ENCODE data around the gene MYOM3. TPM values are rescaled to one million over a fixed set of nuclear protein-coding genes. Genes with fewer than 3 reads are reported as not detected.
"Not testable (repeated sequence)": the region's sequence is repeated elsewhere in the genome, so short reads cannot be mapped to it uniquely, and the experiment has no call there.

Gene MYOM3
- polyA plus RNA-seq, 6 donors from 2014 or later: not detected

- not testable (repeated sequence) for H3K9me3 Mint-ChIP-seq; DNase-seq; H3K36me3 Mint-ChIP-seq; H3K27ac Mint-ChIP-seq; H3K4me3 Mint-ChIP-seq; ATAC-seq (ENCODE audit: low read depth in 2 of 2)
- peaks cover 0 to 21% (median 16%) of the 10 kb centered on the region in 3 donors for H3K27me3 Mint-ChIP-seq
- peaks cover 4 to 10% (median 5%) of the 10 kb centered on the region in 3 donors for H3K4me1 Mint-ChIP-seq
These were observed 99.1 kb downstream of the MYOM3 start for GRCh38 chr1:24012878-24013277.

GRCh38 chr1:24010650-24011049 lies 101.3 kb downstream of the MYOM3 start:
- Mint-ChIP-seq H3K27me3 (peaks cover 4 to 27% (median 16%) of the 10 kb centered on the region in 3 donors), H3K4me1 (peaks cover 4 to 10% (median 5%) of the 10 kb centered on the region in 3 donors), H3K4me3 (no peak overlapping the region), H3K27ac (no peak overlapping the region), H3K9me3 (peaks cover 0 to 2% (median 0%) of the 10 kb centered on the region in 7 donors), H3K36me3 (no peaks in the 10 kb centered on the region)
- DNase-seq (no peak), ATAC-seq (ENCODE audit: low read depth in 2 of 2) (no peak)

DNA sequence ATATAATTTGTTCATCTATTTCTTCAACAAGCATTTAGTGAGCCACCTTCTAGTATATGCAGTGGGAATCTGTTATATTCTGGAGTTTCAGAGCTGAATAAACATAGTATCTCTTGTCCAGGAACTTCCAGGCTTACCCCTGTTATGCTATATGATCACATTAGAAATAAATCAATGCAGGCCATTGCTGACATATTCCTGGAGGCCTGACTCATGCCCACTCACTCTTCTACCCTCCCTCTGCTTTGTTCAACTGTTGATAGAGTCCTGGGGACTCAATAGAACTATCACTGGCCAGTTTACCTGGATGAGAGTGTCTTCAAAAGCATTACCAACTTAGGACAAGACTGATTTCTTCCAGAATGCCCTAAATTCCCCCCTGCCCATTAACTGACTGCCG lies 102.5 kb downstream of the MYOM3 start:
- H3K27me3 Mint-ChIP-seq: peaks cover 4 to 27% (median 16%) of the 10 kb centered on the region in 3 donors

DNA sequence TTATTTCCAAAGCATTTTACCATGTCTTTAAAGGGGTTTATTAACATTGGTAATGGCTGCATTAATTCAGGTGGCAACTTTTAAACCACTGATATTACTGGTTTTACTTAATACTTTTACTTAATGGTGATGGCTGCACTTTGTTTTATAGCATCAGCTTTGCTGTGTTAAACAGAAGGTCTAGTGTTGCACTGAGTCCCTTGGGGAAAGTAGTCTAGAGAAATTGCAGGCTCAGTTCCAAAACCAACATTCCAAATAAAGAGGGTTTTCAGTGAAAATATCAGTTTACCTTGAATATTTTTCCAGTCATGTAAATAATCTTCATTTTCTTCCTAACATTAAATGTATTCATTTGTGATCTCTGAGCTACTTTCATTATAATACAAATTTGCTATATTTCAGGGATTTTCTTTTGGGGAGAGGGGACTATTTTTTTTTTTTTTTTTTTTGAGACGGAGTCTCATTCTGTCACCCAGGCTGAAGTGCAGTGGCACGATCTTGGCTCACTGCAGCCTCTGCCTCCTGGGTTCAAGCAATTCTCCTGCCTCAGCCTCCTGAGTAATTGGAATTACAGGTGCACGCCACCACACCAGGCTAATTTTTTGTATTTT lies 103.3 kb downstream of the MYOM3 start:
- Mint-ChIP-seq H3K27me3 (peaks cover 4 to 27% (median 16%) of the 10 kb centered on the region in 3 donors), H3K27ac (peak overlapping the region in 1 of 6 donors; percentile 14), H3K4me1 (peaks cover 5 to 10% (median 8%) of the 10 kb centered on the region in 3 donors)
- not testable (repeated sequence) for DNase-seq; H3K4me3 Mint-ChIP-seq; H3K9me3 Mint-ChIP-seq; ATAC-seq (ENCODE audit: low read depth in 2 of 2); H3K36me3 Mint-ChIP-seq

More for the DNA sequence above, 102.5 kb downstream of the MYOM3 start:
- Mint-ChIP-seq H3K36me3 (no peaks in the 10 kb centered on the region), H3K4me3 (no peak overlapping the region), H3K9me3 (peaks cover 0 to 2% (median 0%) of the 10 kb centered on the region in 7 donors), H3K27ac (no peak overlapping the region), H3K4me1 (peaks cover 4 to 10% (median 5%) of the 10 kb centered on the region in 3 donors)
- DNase-seq (no peak), ATAC-seq (ENCODE audit: low read depth in 2 of 2) (no peak)

- Mint-ChIP-seq H3K4me3 (no peak overlapping the region), H3K36me3 (no peaks in the 10 kb centered on the region), H3K9me3 (peaks cover 0 to 2% (median 0%) of the 10 kb centered on the region in 7 donors), H3K27ac (no peak overlapping the region), H3K27me3 (peaks cover 4 to 18% (median 16%) of the 10 kb centered on the region in 3 donors), H3K4me1 (peaks cover 8 to 10% (median 9%) of the 10 kb centered on the region in 3 donors)
- no peak for ATAC-seq (ENCODE audit: low read depth in 2 of 2)
- no peak for DNase-seq
These were observed 104.9 kb downstream of the MYOM3 start for GRCh38 chr1:24007079-24007478.

Other genes with a start within 250 kb of the MYOM3 start
- gene FUCA1, start 243.8 kb downstream of the MYOM3 start, polyA plus RNA-seq (ENCODE audit: low read depth in 6 of 6): 1 to 10 TPM; 3.2 to 9.6 (median 7.2) TPM
- gene CNR2, start 198.8 kb downstream of the MYOM3 start, polyA plus RNA-seq (ENCODE audit: low read depth in 6 of 6): 10 to 100 TPM; 28.7 to 66.0 (median 47.1) TPM
- gene PNRC2, start 152.3 kb downstream of the MYOM3 start, polyA plus RNA-seq (ENCODE audit: low read depth in 6 of 6): 100 to 1,000 TPM; 152 to 189 (median 174) TPM
- 100 to 1,000 TPM; 105 to 167 (median 146) TPM for gene SRSF10, start 131.8 kb downstream of the MYOM3 start, polyA plus RNA-seq (ENCODE audit: low read depth in 6 of 6)
- gene IL22RA1, start 31.0 kb upstream of the MYOM3 start, polyA plus RNA-seq (ENCODE audit: low read depth in 6 of 6): not detected
- 10 to 100 TPM in 5 of 6 donors, 1 to 10 TPM in 1; 7.4 to 17.2 (median 12.7) TPM for gene IFNLR1, start 75.2 kb upstream of the MYOM3 start, polyA plus RNA-seq (ENCODE audit: low read depth in 6 of 6)
- gene GRHL3, start 207.2 kb upstream of the MYOM3 start, polyA plus RNA-seq (ENCODE audit: low read depth in 6 of 6): not detected